HG03280 (cell line): ENCODE measurements around the gene MPV17.
"Not testable (repeated sequence)": the region's sequence is repeated elsewhere in the genome, so short reads cannot be mapped to it uniquely, and the experiment has no call there.

Experiments
- ATAC-seq: cut with Tn5 transposase; IDR thresholded peaks from one replicate; pipeline ENCODE4 v1.9.1; 2021; ENCODE audit warnings: mild to moderate bottlenecking, moderate library complexity; ENCODE audit not compliant: unreplicated experiment

MPV17 gene

GRCh38 chr2:27268296-27268695 is 54.6 kb downstream of the MPV17 start:
- ATAC-seq = not testable (repeated sequence)

GRCh38 chr2:27265536-27265870 is 57.4 kb downstream of the MPV17 start:
- no peak for ATAC-seq

DNA sequence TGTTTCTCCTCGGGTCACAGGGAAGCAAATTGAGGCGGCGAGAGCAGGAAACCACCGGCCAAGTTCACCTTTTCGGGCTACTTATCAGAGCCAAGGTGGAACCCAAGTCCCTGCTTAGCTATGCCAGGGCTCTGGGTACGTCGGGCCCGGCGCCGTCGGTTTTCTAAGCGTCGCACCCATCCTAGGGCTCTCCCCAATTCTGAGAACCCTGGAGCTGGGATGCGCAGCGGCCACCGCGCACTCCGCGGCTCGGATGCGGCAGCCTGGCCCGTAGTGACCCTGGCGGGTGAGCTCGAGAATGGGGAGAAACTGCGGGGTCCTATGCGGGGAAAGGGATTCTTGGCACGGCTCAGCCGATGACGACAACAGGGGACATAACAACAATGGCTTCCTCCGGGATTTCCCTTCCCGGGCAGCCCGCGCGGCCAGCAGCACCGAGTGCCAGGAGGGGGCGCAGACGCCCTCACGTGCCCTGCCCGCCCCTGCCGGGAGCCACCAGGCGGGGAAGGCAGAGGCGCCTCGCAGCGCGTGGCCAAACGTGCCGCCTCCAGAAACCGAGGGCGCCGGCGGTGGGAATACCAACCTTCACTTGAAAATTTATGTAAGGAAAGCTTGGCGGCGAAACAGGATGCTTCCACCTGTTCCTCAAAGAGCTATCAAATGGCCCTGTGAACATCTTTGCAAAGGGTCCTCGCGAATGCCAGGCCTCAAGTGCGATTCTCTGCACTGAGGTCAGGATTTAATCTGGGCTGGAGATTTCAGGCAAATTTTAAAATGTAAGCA is 58.0 kb downstream of the MPV17 start:
- no peak for ATAC-seq

DNA sequence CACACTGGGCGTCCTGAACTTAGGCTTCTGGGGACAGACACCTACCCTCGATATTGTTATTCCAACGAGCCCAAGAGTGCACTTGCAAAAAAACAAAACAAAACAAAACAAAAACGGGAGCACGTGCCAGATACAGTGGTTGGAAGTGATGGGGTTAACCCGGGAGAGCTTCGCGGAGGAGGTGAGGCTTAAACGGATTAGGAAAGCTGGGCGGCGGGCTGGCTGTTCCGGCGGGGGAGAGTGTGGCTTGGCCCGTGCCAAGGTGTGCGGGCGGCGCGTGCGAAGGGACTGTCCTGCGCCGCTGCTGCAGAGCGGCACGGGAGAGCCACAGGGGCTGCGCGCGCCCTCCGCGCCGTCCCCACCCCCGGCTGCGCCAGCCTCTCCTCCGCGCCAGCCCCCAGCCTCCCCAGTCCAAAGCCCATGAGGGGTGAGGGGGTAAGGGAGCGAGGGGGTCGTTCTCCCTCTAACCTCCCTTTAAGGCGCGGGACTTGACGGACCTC is 58.6 kb downstream of the MPV17 start:
- ATAC-seq = no peak

DNA sequence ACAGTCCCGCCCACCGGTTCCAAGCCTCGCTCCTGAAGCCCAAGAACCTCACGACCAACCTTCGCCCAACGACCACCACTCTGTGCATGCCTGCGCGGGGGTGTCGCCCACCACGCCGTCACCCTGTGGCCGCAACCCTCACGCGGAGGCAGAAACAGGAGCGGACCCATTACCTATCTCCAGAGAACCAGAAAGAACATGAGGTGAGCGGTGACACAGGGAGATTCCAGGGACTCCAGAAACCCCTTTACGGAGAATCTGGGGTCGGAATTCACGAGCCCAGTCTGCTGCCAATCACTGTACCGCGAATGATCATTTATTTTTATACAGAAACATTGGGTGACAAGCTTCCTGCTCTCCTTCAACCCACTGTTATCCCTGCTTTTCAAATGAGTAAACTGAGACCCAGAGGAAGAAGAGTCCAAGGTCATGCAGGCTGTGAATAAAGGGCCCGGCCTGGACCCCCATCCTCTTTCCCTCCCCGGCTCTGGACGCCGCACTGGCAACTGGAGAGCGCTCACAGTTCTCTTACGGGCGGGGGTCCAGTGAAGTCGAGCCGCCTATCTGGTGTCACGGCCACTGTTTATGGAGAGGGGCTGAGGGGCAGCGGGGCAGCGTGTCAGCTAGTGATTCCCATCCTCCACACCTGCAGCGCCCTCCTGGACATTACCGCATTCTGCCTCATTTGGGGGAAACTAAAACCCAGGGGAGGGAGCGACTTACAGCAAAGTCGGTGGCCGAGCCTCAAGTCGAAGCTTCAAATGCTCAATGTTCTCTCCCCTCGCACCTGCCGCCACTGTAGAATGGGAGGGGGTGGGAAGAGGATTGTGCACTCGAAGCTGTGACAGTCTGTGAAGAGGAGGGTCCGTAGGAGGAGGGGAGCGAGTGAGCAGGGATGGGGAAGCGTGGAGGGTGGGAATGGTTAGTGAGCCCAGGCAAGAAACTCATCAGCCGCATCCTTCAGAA is 59.3 kb downstream of the MPV17 start:
- no peak for ATAC-seq

DNA sequence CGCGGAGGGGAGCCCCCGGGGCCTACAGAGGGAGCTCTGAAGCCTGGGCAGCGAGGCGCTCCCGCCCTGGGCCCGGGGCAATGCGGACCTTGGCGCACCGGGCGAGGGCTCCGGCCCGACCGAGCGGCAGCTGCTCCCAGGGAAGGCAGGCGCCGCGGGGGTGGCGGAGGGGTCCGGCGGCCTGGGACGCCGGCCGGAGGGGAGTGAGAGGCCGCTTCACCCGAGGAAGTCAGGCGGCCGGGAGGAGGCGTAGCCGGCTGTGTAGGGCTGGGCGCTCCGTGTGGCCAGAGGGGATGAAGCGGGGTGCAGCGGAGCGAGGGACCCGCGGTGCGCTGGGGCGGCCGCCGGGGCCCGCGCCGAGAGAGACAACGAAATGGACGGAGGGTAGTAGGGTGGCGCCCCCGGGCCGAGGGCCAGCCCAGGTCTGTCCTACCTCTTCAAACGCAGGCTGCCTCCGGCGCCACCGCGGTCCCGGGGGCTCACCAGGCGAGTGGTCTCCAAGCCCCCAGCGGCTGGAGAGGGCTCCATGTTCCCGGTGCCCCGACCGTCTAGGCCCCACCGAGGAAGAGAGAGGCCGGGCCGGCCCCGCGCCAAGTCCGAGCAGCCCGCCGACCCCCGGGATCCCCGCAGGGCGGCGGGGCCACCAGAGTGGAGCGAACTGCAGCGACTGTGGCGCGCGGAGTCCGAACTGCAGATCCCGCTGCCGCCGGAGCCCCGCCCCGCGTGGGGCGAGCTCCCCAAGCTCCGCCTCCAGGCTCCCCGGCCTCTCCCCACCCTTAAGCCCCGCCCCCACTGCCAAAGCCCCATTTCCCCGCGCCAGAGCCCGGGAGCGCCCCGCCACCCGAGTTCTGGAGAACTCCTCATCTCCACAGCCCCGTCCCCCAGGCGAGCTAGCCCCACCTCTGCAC is 60.3 kb downstream of the MPV17 start, which contains the start of gene SLC30A3:
SLC30A3 (minus strand) TSS at position 669 of the 908 bp plus-strand sequence; CDS start at position 528, 141 bp downstream.
- ATAC-seq = no peak

DNA sequence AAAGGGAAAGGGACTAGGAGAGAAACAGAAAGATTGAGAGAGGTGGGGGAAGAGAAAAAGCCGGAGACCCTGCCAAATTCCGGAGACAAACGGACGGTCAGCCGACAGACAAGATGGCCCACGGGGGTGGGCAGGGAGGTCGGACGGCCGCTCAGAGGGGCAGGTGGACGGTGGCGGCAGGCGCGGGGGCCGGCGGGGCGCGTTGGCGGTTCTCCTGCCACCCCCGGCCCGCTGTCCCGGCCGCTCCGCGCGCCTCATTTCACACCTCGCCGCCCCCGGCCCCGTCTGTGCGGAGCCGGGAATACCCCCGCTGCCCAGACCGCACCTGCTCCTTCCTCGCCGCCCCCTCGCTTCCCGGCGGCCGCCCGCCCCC is 61.0 kb downstream of the MPV17 start:
- no peak for ATAC-seq

GRCh38 chr2:27261241-27261925 is 61.5 kb downstream of the MPV17 start:
- no peak for ATAC-seq
